NCI-H345 treated with DMSO at 0.1 percent for 48 hours (cell line): ENCODE measurements around the gene RFX7.
A peak's percentile ranks its signal among the peaks of the same experiment; 100 is the strongest.
"Not testable (repeated sequence)": the region's sequence is repeated elsewhere in the genome, so short reads cannot be mapped to it uniquely, and the experiment has no call there.

Source experiments
- DNase-seq: peaks from one replicate; lab custom pipeline; 2025; ENCODE audit not compliant: unreplicated experiment; lab: John Stamatoyannopoulos, UW

The RFX7 gene

GRCh38 chr15:56243163-56244037, at the start of gene RFX7:
Gene RFX7, minus strand, starts transcription at chr15:56243879. Its CDS starts 594 bp downstream, at chr15:56243285.
- DNase-seq = peak; percentile 56

DNA sequence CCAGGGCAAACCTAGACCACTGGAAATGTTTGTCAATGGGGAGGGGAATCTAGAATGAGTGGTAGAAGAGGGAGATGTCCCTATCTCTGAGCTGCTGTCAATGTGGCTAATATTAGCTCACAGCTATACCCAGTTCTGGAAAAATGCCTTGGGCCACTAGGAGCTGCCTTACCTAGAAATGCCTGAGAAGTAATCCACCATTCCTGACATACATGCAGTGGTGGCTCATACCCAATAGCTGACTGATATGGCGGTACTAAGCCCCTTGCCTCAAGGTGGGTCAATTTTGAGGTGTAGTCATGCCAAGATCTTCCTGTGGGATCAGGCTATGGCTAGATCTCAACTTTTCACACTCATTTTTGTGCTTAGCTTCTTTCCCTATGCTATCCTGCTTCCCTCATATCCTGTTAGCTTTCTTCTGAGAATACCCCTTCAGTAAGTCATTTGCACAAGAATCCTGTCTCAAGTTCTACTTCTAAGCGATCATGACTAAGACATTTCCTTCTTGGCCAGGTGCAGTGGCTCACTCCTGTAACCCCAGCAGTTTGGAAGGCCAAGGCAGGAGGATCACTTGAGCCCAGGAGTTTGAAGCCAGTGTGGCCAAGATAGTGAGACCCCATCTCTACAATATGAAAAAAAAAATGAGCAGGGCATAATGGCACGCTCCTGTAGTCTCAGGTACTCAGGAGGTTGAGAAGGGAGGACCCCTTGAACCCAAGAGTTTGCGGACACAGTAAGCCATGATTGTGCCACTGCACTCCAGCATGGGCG, 49.1 kb upstream of the RFX7 start:
- DNase-seq = no peak

GRCh38 chr15:56291741-56292140, 48.1 kb upstream of the RFX7 start:
- no peak for DNase-seq

DNA sequence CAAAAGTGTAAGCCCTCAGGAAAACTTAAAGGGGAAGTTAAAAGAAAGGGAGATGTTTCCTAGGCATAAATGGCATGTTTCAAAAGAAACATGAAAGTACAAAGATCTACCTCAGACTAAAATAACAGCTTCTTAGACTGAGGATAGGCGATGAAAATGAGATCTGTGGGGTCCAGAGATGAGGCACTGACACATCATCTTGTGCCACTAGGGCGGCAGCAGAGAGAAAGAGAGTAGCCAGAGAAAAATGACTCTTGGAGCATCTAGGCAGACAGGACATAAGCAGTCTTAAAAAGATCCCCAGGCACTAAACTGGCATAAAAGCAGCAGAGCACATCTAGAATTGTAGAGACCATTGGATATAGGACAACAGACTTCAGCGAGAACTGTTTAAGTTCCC, 42.5 kb upstream of the RFX7 start:
- no peak for DNase-seq

DNA sequence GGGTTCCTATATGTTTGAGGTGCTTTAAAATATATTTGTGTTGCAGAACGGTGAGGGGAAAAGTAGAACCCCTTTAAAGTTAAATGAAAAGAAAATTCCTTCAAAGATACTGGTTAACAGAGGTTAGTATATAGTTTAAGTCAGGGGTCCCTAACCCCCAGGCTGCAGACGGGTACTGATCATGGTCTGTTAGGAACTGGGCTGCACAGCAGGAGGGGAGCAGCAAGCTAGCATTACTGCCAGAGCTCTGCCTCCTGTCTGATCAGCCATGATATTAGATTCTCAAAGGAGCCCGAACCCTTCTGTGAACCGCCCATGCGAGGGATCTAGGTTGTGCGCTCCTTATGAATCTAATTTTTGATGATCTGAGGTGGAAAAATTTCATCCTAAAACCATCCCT, 37.5 kb upstream of the RFX7 start:
- DNase-seq = no peak

- no peak for DNase-seq
Measured at GRCh38 chr15:56273724-56274123, 30.0 kb upstream of the RFX7 start.

DNA sequence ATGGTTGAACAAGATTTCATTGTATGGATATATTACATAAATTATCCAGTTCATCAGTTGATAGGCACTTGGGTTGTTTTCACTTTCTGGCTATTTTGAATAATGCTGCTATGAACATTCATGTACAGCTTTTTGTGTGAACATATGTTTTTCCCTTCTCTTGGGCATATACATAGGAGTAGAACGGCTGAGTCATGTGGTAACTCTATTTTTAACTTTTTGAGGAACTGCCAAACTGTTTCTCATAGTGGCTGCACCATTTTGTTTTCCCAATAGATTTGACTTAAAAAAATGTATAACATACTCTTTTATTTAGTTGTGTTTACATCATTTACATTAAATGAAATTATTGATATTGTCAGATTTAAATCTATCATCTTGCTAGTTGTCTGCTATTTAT, 28.8 kb upstream of the RFX7 start:
- no peak for DNase-seq

GRCh38 chr15:56266465-56266864, 22.8 kb upstream of the RFX7 start:
- not testable (repeated sequence) for DNase-seq

DNA sequence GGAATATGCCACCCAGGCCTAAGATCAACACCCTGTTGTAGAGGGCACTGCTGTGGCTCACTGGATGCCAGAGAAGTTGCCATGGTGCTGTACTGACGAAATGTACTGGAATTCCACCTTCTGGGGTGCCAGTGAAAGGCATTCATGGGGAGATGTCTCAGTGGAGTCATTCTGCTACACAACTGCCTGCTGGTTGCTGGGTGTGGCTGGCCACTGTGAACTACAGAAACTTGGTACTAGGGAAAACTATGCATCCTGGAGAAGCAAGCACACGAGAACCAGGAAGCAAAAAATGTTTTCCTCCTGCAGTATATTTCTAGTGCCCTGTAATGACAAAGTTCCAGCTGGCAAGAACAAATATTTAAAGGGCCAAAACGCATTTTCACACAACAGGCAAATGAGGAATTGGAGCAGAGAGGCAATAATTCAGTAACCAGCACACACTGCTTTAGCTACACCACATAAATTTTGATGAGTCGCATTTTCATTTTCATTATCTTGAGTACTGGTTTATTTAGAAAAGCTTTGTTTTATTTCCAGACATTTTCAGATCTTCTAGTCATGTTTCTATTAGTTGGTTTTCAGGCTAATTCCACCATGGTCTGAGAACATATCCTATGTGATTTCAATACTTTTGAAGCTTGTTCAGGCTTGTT, 18.3 kb upstream of the RFX7 start:
- DNase-seq = no peak

DNA sequence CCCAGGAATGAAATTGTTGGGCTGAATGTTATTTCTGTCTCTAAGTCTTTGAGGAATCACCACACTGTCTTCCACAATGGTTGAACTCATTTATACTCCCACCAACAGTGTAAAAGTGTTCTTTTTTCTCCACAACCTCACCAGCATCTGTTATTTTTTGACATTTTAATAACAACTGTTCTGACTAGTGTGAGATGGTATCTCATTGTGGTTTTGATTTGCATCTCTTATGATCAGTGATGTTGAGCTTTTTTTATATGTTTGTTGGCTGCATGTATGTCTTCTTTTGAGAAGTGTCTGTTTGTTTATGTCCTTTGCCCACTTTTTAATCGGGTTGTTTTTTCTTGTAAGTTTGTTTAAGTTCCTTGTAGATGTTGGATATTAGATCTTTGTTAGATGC, 13.6 kb upstream of the RFX7 start:
- DNase-seq = not testable (repeated sequence)

DNA sequence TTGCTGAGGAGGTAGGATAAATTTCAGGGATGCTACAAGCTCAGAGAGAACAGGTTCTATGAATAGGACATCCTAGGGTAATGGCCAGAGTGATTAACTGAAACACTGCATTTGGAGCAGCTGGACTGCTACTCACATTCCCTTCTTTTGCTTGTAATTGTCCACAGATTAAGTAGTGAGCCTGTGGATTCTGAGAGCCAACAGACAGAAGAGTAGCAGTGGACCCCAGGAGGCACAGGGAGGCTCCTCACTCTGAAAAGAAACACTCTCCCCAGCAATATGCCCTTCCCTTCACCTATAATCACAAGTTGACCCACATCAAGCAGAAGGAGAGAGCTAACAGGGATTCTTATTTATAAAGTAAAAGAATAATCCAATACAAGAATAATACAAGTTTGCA, 10.6 kb upstream of the RFX7 start:
- no peak for DNase-seq

GRCh38 chr15:56252386-56252785, 8.7 kb upstream of the RFX7 start:
- no peak for DNase-seq

- DNase-seq = no peak
Measured at GRCh38 chr15:56251315-56252095, 7.8 kb upstream of the RFX7 start.

GRCh38 chr15:56250626-56251025, 6.9 kb upstream of the RFX7 start:
- no peak for DNase-seq

DNA sequence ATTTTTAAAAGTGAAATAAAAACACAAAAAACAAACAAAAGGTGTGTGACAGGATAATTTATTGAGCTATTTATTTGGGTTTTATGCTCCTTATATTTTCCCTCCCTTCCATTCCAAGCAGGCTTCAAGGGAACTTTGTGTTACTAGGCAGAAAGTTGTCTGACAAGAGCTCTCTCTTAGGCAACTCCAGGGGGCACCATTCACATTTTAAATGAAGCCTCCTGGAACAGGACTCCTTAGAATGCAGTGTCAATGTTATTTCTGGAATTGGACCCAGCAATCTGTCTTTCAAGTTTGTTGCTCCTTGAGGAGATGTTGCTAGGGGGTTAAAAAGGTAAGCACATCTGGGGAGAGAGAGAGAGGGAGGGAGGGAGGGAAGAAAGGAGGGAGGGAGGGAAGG, 5.4 kb upstream of the RFX7 start:
- no peak for DNase-seq

GRCh38 chr15:56248311-56248992, 4.8 kb upstream of the RFX7 start:
- DNase-seq = no peak

- DNase-seq = no peak
Measured at GRCh38 chr15:56247266-56247665, 3.6 kb upstream of the RFX7 start.

- peak; percentile 75 for DNase-seq
Measured at GRCh38 chr15:56245871-56246814, 2.5 kb upstream of the RFX7 start.
